Peyer's patch (tissue), 4 donors: ENCODE results near the gene ZYX. TPM values are rescaled to one million over a fixed set of nuclear protein-coding genes. Genes with fewer than 3 reads are reported as not detected.

Experiments
- DNase-seq, 3 donors: peaks; one replicate each; pipeline ENCODE4 v3.0.0-alpha.2; 2017 to 2019
- H3K27ac ChIP-seq, 4 donors: fragments of 200-600 bp; sonication (generic); one replicate each; pipeline ENCODE4 v1.5.1; 2016 to 2019
- H3K27me3 ChIP-seq, 2 donors: fragments of 200-600 bp; sonication (generic); one replicate each; pipeline ENCODE4 v1.5.1; 2019
- H3K36me3 ChIP-seq, 3 donors: fragments of 200-600 bp; sonication (generic); one replicate each; pipeline ENCODE4 v1.5.1; 2016 to 2019
- H3K4me1 ChIP-seq, 4 donors: fragments of 200-600 bp; sonication (generic); one replicate each; pipeline ENCODE4 v1.5.1; 2016 to 2019
- H3K4me3 ChIP-seq, 4 donors: fragments of 200-600 bp; sonication (generic); 1 replicate in 3 of 4; 2 replicates in 1 of 4; pipeline ENCODE4 v1.5.1; 2016 to 2019; ENCODE audit warnings: mild to moderate bottlenecking in 1 of 4
- H3K9me3 ChIP-seq, 4 donors: fragments of 200-600 bp; sonication (generic); one replicate each; pipeline ENCODE4 v1.5.1; 2016 to 2019; ENCODE audit warnings: mild to moderate bottlenecking in 1 of 4
- POLR2A ChIP-seq, 2 donors: fragments of 450-650 bp; IDR thresholded peaks; one replicate each; pipeline ENCODE4 v1.5.1; 2017; ENCODE audit warnings: antibody characterized with exemption in 2 of 2, mild to moderate bottlenecking in 2 of 2, moderate library complexity in 2 of 2
- total RNA-seq, 4 donors: library from RNA; depleted of rRNA; stranded (reverse); fragments of >200 nt; gene quantifications; one replicate each; pipeline ENCODE4 v1.1.0, GENCODE V29; 2016
- TF ChIP-seq, protein P1 (sequence below), 6 experiments: fragments of 450-650 bp in 4 of 6; fragments of 200-600 bp in 2 of 6; sonication (generic) in 1 of 6; IDR thresholded peaks; one replicate each; pipeline ENCODE4 v1.5.1; 2017 to 2019; ENCODE audit warnings: antibody characterized with exemption in 6 of 6, mild to moderate bottlenecking in 3 of 6, moderate library complexity in 1 of 6

ZYX gene
- total RNA-seq, 4 donors from 2014 or later = 47.0 to 88.0 (median 55.9) TPM

DNA sequence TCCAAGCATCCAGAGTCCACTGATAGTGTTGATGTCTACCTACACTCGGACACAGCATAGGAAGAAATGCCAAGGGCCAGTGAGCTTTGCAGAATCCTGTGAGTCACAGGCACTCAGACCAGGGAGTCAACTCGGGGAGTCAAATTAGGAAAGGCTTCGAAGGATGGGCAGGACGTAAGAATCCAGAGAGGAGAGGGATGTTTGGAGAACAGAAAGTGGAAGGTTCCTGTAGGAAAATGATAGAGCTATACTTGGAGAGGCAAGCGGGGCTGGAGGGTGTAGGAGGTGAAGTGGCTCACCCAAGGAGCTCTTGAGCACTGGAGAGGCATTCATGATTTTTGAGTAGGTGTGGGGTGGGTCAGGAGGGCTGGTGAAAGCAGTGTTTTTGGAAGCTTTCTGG lies 3.0 kb downstream of the ZYX start:
- DNase-seq = no peak
- Histone ChIP-seq H3K27me3 (no peaks in the 10 kb centered on the region), H3K9me3 (no peaks in the 10 kb centered on the region), H3K27ac (peak overlapping the region; percentile 7 to 99 (median 96)), H3K36me3 (peaks cover 0 to 24% (median 0%) of the 10 kb centered on the region in 3 donors), H3K4me1 (peaks cover 0 to 58% (median 25%) of the 10 kb centered on the region in 4 donors), H3K4me3 (peak overlapping the region in 2 of 4 donors; percentile 19 to 77)
- TF ChIP-seq, protein P1, sequence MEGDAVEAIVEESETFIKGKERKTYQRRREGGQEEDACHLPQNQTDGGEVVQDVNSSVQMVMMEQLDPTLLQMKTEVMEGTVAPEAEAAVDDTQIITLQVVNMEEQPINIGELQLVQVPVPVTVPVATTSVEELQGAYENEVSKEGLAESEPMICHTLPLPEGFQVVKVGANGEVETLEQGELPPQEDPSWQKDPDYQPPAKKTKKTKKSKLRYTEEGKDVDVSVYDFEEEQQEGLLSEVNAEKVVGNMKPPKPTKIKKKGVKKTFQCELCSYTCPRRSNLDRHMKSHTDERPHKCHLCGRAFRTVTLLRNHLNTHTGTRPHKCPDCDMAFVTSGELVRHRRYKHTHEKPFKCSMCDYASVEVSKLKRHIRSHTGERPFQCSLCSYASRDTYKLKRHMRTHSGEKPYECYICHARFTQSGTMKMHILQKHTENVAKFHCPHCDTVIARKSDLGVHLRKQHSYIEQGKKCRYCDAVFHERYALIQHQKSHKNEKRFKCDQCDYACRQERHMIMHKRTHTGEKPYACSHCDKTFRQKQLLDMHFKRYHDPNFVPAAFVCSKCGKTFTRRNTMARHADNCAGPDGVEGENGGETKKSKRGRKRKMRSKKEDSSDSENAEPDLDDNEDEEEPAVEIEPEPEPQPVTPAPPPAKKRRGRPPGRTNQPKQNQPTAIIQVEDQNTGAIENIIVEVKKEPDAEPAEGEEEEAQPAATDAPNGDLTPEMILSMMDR (IDR thresholded peaks at IDR 0.05) = no peak
- no peak for TF ChIP-seq POLR2A (IDR thresholded peaks at IDR 0.05)

DNA sequence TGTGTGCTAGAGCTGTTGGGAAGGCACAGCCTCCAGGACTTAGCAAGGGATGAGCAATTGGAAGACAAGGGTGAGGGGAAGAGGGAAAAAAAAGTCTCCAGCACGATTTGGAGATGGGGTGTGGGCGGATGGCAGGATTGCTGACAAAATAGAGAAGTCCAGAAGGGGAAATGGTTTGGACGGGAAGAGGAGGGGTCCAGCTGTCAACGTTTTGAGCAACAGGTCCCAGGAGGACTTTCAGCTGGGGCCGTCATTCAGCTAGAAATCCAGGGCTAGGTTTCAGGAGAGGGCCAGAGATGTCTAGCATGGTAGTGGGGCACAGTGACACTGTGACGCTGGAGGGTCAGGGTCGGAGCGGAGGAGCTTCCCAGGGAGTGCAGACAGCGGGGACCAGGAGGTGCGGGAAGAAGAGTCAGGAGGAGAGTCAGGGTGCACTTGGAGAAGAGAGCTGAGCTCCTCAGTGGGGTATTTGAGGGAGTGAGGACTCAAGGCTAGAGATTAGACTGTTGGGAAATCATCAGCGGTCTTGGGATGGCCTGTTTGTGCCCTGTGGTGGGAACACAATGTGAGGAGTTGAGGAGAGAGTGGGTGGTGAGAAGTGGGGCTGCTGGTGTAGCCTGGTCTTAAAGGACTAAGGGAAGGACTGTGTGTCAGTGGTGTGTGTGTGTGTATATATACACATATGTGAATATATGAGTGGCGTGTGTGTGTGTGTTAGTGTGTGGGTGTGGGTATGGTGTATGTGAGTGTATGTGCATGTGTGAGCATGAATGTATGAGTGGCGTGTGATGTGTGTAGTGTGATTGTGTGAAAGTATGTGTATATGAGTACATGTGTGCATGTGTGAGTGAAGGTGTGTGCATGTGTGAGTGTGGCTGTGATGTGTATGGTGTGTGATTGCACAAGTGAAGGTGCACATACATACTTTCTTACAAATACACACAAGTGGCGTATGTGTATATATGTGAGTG lies 3.8 kb downstream of the ZYX start:
- peak in 2 of 3 donors; percentile 39 to 45 for DNase-seq
- peak overlapping the region; percentile 26 to 99 (median 96) for H3K27ac ChIP-seq
- peaks cover 0 to 32% (median 0%) of the 10 kb centered on the region in 3 donors for H3K36me3 ChIP-seq
- H3K4me1 ChIP-seq = peaks cover 0 to 50% (median 22%) of the 10 kb centered on the region in 4 donors
- H3K9me3 ChIP-seq = no peaks in the 10 kb centered on the region
- H3K27me3 ChIP-seq = no peaks in the 10 kb centered on the region
- TF ChIP-seq POLR2A (IDR thresholded peaks at IDR 0.05) = no peak
- TF ChIP-seq, protein P1 (IDR thresholded peaks at IDR 0.05) = no peak
- peak overlapping the region in 2 of 4 donors; percentile 19 to 77 for H3K4me3 ChIP-seq

DNA sequence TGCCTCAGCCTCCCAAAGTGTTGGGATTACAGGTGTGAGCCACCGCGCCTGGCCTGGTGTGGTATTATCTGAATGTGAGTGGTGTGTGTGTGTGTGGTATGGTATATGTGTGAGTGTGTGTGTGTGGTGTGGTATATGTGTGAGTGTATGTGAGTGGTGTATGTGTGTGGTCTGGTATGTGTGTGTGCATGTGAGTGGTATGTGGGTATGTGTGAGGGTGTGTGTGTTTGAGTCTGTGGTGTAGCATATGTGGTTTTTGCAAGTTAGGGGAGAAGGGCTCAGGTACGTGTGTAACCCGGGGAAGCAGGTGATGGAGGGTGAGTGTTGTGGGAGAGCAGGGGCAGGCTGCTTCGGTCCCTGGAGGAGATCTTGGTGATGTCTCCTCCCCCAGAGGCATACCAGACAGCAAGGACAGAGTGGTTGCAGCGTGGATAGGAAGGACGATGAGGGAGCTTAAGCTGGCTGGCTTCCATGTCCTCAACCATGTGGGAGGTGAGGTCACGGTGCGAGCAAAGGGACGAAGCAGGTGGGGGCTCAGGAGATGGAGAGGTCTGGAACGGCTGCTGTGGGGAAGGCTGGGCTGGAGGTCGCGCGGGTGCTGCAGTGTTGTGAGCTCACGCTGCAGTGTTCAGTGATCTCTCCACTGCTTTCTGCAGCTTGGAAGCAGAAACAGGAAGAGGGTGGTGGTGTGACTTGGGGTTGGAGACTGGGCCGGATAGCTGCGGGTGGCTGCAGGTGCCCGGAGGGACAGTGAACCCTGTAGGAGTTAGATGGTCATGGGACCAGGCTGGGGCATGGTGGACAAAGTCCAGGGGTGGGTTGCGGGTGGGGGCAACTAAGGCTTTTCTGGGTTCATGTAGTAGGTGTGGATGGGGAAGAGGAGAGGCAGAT lies 5.0 kb downstream of the ZYX start:
- Histone ChIP-seq H3K27me3 (no peaks in the 10 kb centered on the region), H3K36me3 (peaks cover 0 to 44% (median 0%) of the 10 kb centered on the region in 3 donors), H3K9me3 (no peaks in the 10 kb centered on the region), H3K4me3 (peak overlapping the region in 2 of 4 donors; percentile 3 to 12), H3K4me1 (peaks cover 0 to 56% (median 22%) of the 10 kb centered on the region in 4 donors), H3K27ac (peak overlapping the region in 3 of 4 donors; percentile 56 to 65 (median 57))
- TF ChIP-seq, protein P1 (IDR thresholded peaks at IDR 0.05) = no peak
- no peak for TF ChIP-seq POLR2A (IDR thresholded peaks at IDR 0.05)
- DNase-seq = peak; percentile 59 to 73 (median 65)

DNA sequence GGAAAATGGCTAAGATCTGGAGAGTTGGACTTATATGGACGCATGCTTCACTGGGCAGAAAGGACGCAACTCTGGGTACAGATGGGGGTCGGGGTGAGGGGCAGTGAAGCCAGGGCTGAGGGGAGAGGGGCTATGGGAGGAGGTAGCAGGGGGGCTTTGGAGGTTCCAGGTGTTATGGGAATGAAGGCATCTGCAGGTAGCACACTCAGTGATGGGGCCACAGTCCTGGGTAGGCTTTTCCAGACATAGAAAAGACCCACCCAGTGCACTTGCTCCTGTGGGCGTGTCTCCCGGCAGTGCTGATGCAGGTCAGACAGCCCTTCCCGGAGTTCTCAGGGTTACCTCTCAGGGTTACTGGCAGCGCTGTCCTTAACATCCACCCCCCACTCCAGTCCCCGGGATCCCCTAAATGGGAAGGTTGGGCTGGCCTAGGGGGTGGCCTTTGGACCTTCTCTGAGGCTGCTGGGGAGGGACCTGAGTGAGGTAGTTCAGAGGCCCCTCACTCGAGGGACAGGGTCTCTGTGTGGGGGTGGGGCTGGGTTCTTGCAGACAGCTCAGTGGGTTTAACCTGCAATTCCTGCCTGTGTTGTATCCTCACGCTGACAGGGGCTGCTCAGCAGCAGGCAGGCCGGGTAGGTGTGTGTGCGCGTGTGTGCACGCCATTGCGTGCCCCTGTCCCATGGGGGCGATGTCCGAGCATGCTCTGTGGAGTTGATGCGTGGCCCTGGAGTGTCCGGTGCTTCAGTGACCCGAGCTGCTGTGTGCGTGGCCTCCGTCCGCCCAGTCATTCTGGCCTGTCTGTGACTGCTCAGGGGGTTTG lies 6.2 kb downstream of the ZYX start:
- DNase-seq = peak in 2 of 3 donors; percentile 45 to 50
- no peak for TF ChIP-seq POLR2A (IDR thresholded peaks at IDR 0.05)
- TF ChIP-seq, protein P1 (IDR thresholded peaks at IDR 0.05) = no peak
- peaks cover 0 to 68% (median 20%) of the 10 kb centered on the region in 4 donors for H3K4me1 ChIP-seq
- H3K4me3 ChIP-seq = no peak overlapping the region
- H3K27me3 ChIP-seq = no peaks in the 10 kb centered on the region
- peaks cover 0 to 48% (median 0%) of the 10 kb centered on the region in 3 donors for H3K36me3 ChIP-seq
- no peaks in the 10 kb centered on the region for H3K9me3 ChIP-seq
- H3K27ac ChIP-seq = peak overlapping the region in 3 of 4 donors; percentile 2 to 57 (median 56)
